IPS DF 4.7 (cell line): ENCODE measurements around the gene GNB2.

Experiments used
- DNase-seq: peaks from one replicate; pipeline ENCODE4 v3.0.0-alpha.2; 2013; ENCODE audit warnings: low spot score; ENCODE audit errors: extremely low read depth

GNB2 gene

DNA sequence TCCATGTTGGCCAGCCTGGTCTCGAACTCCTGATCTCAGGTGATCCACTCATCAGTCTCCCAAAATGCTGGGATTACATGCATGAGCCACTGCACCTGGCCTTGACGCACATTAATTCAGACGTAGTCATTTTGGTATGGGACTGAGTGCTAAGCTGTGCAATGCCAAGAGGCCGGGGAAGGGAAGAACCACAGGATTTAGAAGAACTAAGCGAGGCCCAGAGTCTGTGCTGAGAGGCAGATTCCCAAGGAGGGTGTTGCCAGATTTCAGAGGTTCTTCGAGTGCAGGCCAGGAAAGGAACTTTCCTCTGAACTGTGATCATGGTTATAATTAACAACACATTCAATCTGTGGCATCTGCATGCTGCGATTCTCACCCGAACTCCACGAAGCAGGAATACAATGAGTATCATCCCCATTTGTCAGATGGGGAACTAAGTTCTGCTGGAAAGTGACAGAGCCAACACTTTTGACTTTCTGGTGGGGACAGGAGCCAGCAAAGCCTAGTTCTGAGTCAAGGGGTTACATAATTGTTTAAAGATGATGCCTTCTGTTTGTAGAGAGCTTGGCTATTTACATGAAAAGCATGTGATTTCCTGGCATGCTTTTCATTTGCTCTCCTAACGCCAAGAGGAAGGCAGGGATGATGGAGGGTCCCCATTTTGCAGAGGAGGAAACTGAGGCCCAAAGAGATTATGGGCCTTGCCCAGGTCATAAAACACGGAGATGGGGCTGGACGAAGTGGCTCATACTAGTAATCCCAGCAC, 53.6 kb downstream of the GNB2 start:
- no peak for DNase-seq

- DNase-seq: no peak
These were observed 54.7 kb downstream of the GNB2 start for GRCh38 chr7:100728196-100728595.
